Heart left ventricle (tissue), 16 donors: Measurements from ENCODE around the gene TRAK1. TPM values are rescaled to one million over a fixed set of nuclear protein-coding genes. Genes with fewer than 3 reads are reported as not detected.

Experiments
- ATAC-seq, 4 donors: fragments of 200-7000 bp; cut with Tn5 transposase; one replicate each; pipeline ENCODE4 v1.9.1; 2020 to 2022; ENCODE audit warnings: moderate library complexity in 4 of 4, mild to moderate bottlenecking in 3 of 4, moderate number of reproducible peaks in 1 of 4
- DNase-seq, 5 donors: peaks; one replicate each; pipeline ENCODE4 v3.0.0-alpha.2; 2020
- H3K27ac ChIP-seq, 12 donors: fragments of 200-600 bp; sonication (generic) in 4 of 12; one replicate each; pipeline versions ENCODE4 v1.5.0 to v1.8.0; 2016 to 2022; ENCODE audit warnings: mild to moderate bottlenecking in 2 of 12
- H3K27me3 ChIP-seq, 9 donors: fragments of 200-600 bp; sonication (generic) in 2 of 9; one replicate each; pipeline versions ENCODE4 v1.5.1 to v1.8.0; 2016 to 2022; ENCODE audit warnings: mild to moderate bottlenecking in 3 of 9
- H3K36me3 ChIP-seq, 9 donors: fragments of 200-600 bp; sonication (generic) in 2 of 9; one replicate each; pipeline versions ENCODE4 v1.5.0 to v1.8.0; 2018 to 2022; ENCODE audit warnings: mild to moderate bottlenecking in 2 of 9
- H3K4me1 ChIP-seq, 12 donors: fragments of 200-600 bp; sonication (generic) in 4 of 12; one replicate each; pipeline versions ENCODE4 v1.5.0 to v1.8.0; 2016 to 2022; ENCODE audit warnings: mild to moderate bottlenecking in 3 of 12
- H3K4me3 ChIP-seq, 12 donors: fragments of 200-600 bp; sonication (generic) in 4 of 12; one replicate each; pipeline versions ENCODE4 v1.5.0 to v1.8.0; 2017 to 2022; ENCODE audit warnings: mild to moderate bottlenecking in 9 of 12, moderate library complexity in 4 of 12
- H3K9me3 ChIP-seq, 12 donors: fragments of 200-600 bp; sonication (generic) in 4 of 12; one replicate each; pipeline versions ENCODE4 v1.5.0 to v1.8.0; 2016 to 2022; ENCODE audit warnings: mild to moderate bottlenecking in 1 of 12
- CTCF ChIP-seq, 12 donors: fragments of 200-600 bp; sonication (generic) in 4 of 12; IDR thresholded peaks; one replicate each; pipeline versions ENCODE4 v1.5.0 to v1.8.0; 2018 to 2022; ENCODE audit warnings: antibody characterized with exemption in 12 of 12, mild to moderate bottlenecking in 5 of 12
- POLR2A ChIP-seq, 2 donors: fragments of 450-650 bp; IDR thresholded peaks; one replicate each; pipeline ENCODE4 v1.6.1; 2017; ENCODE audit warnings: antibody characterized with exemption in 2 of 2, mild to moderate bottlenecking in 2 of 2, moderate library complexity in 2 of 2
- WGBS, 4 donors: extraction: QIAGEN DNeasy Blood & Tissue Kit in 2 of 4; methylation state at CpG; one replicate each; pipeline versions ENCODE4 v1.1.5 to v1.1.7; 2013 to 2018; 5-methylcytosine and 5-hydroxymethylcytosine counted together
- intact Hi-C, 10 donors: fragments of 100-400 bp; cut with DNase I; formaldehyde crosslinking; loops; one replicate each; pipeline versions ENCODE4 v1.11.1 to v1.14.2; 2022
- polyA plus RNA-seq, 2 donors: library from polyadenylated mRNA; stranded (reverse); fragments of 200-250 nt; gene quantifications; one replicate each; pipeline ENCODE4 v1.2.3, GENCODE V29; 2013
- total RNA-seq, 9 donors: library from RNA; depleted of rRNA in 2 of 9; stranded (reverse); fragments of >200 nt in 2 of 9; fragmentation: NEBNext Ultra II Directional in 3 of 9; extraction: Animal tissue kit (Norgen Biotek cat#: 25700) in 3 of 9; gene quantifications; one replicate each; pipeline versions ENCODE4 v1.1.0 to v1.2.4, GENCODE V29; 2016 to 2023
- donor health status: ischemic (EF 13 %, LVEDD 7.1; RV severe dilation, severe dysfunction).
- donor health status: healthy with polysubstance abuse.
- donor health status: DM: no; HTN: yes; CAD: no.
- donor health status: DM: no; HTN: no; CAD: no.
- donor health status: ischemic (EF 25% LVEDD 6.9; RV normal size, moderate dysfunction).
- donor health status: ischemic (EF 25% LVEDD 5.7; RV mildly dilated, moderate dysfunction).
- donor health status: healthy.
- donor health status: DM: yes; HTN: yes; CAD: no.
- donor health status: ischemic (EF 35%, LVEDD 5.7; RV mildly dilated, moderate dysfunction).
- donor health status: nonischemic (EF 11% LVEDD 7.7; RV severe dilation, severe dysfunction).
- donor health status: DM: yes; HTN: yes; CAD: no.
- donor health status: PGD.
- donor health status: ischemic (EF 29% LVEDD 5.4; RV normal size, mild dysfunction).
- donor health status: nonischemic (EF 23%, LVEDD 6.1; RV moderate dilation, normal function).

The TRAK1 gene
- total and polyA plus RNA-seq, 11 donors, result 53.3 to 364 (median 250) TPM

DNA sequence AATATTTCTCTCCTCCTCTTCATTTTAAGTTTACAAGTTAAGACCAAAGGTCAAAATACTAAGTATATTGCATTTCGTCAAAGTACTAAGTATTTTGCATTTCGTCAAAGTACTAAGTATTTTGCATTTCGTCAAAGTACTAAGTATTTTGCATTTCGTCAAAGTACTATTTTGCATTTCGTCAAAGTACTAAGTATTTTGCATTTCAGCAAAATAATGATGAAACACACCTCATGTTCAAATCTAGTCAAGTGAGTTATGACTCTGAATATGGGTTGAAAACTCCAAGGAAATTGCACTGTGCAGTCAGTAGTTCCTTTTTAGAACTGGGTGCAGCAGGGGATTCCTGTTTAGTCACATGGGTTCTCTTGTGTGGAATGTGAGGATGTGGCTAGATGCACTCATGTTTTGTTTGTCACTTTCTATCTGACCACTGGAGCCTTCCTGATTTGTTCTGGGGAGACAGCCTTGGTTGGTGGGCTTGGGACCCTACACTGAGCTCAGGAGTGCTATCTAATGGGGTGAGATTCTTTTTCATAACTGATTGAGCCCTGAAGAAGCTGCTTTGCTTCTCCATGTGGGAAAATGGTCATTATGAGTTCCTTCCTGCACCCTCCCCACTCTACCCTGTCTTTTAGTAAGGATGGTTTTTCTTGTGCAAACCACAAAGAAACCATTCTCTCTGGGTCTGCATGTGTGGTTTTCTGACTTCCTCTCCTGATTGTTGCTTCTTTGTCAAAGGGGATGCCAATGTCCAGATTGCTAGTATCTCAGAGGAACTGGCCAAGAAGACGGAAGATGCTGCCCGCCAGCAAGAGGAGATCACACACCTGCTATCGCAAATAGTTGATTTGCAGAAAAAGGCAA, 101.4 kb downstream of the TRAK1 start:
- Histone ChIP-seq H3K36me3 (peaks cover 0 to 84% (median 60%) of the 10 kb centered on the region in 9 donors), H3K4me1 (peaks cover 0 to 54% (median 27%) of the 10 kb centered on the region in 12 donors), H3K27ac (peak overlapping the region in 1 of 12 donors; percentile 63), H3K9me3 (no peaks in the 10 kb centered on the region), H3K4me3 (no peak overlapping the region), H3K27me3 (no peaks in the 10 kb centered on the region)
- ATAC-seq (no peak), DNase-seq (no peak)
- intact Hi-C loops, result loop anchor here (2.0 to 10.0 kb wide), 8 partner anchors 75 to 300 kb away; no protein-coding TSS in a partner anchor
- 89 to 92% (median 91%) methylated on average over 8 of the region's 8 CpGs for WGBS, 4 donors
- TF ChIP-seq POLR2A (IDR thresholded peaks at IDR 0.05) (no peak), CTCF (IDR thresholded peaks at IDR 0.05) (no peak)

DNA sequence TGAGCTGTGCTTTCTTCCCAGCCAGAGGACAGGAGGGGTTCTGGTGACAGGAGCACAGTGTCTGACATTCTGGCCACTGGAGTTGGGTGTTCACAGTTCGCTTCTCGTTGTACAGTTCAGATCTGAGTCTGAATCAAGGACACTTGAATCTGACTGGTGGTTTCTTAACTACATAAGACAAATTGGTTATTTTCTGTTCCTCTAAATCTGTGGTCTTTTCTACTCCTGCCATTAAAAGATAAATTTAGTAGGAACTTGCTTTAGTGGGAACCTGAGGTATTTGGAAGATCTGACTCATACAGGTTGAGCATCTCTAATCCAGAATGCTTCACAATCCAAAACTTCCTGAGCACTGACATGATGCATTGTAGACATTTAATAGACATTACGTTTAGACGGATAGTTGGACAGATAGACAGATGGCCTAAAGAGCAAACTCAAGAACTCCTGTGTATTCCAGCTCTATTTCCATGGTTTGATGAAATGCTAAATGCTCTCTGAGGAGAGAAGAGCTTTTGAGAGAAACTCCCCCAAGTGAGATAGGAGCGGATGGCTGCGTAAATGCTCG, 103.9 kb downstream of the TRAK1 start:
- DNase-seq (no peak), ATAC-seq (no peak)
- WGBS, 4 donors, result 71 to 86% (median 84%) methylated on average over 7 of the region's 7 CpGs
- Histone ChIP-seq H3K9me3 (no peaks in the 10 kb centered on the region), H3K4me3 (no peak overlapping the region), H3K36me3 (peaks cover 0 to 92% (median 72%) of the 10 kb centered on the region in 9 donors), H3K27ac (no peak overlapping the region), H3K4me1 (peaks cover 0 to 31% (median 10%) of the 10 kb centered on the region in 12 donors), H3K27me3 (no peaks in the 10 kb centered on the region)
- no peak for TF ChIP-seq POLR2A (IDR thresholded peaks at IDR 0.05)
- no peak for TF ChIP-seq CTCF (IDR thresholded peaks at IDR 0.05)
- intact Hi-C loops, result loop anchor here (5.0 to 10.0 kb wide), 7 partner anchors 78 to 303 kb away; no protein-coding TSS in a partner anchor

DNA sequence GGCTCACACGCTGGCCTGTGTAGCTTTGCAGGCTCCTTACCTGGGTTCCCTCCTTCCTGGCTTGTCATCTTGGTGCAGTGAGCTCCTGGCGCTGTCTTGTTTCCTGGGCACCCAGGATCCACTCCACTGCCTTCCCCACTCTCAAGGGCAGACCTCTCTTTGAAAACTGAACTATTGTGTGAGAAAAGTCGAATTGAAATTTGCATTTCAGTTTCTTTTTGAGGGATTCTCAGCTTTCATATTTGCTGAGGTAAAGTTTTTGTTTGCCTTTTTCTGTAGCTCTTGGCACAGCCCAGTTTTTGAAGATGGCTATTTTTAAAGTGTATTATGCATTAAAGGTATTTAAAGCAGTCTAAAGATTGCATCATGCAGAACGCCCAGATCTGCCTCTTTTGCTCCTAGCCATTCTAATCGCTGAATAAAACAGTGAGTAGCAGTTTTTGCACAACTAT, 104.7 kb downstream of the TRAK1 start:
- H3K9me3 ChIP-seq, result no peaks in the 10 kb centered on the region
- H3K27ac ChIP-seq, result peak overlapping the region in 1 of 12 donors; percentile 23
- intact Hi-C loops, result loop anchor here in 5 of 10 donors (10.0 kb wide), 2 partner anchors 181 to 301 kb away; no protein-coding TSS in a partner anchor
- 60 to 70% (median 67%) methylated on average over 5 of the region's 5 CpGs for WGBS, 4 donors
- DNase-seq (no peak), ATAC-seq (no peak)
- H3K4me3 ChIP-seq, result no peak overlapping the region
- TF ChIP-seq CTCF (IDR thresholded peaks at IDR 0.05) (no peak), POLR2A (IDR thresholded peaks at IDR 0.05) (no peak)
- H3K36me3 ChIP-seq, result peaks cover 0 to 93% (median 75%) of the 10 kb centered on the region in 9 donors
- H3K4me1 ChIP-seq, result peaks cover 0 to 31% (median 5%) of the 10 kb centered on the region in 12 donors
- no peaks in the 10 kb centered on the region for H3K27me3 ChIP-seq

GRCh38 chr3:42198709-42199108, 107.6 kb downstream of the TRAK1 start:
- ATAC-seq (peak in 1 of 4 donors; percentile 8), DNase-seq (no peak)
- WGBS, 4 donors, result 84 to 100% (median 88%) methylated on average over 3 of the region's 3 CpGs
- Histone ChIP-seq H3K36me3 (peaks cover 0 to 98% (median 93%) of the 10 kb centered on the region in 9 donors), H3K9me3 (no peaks in the 10 kb centered on the region), H3K27ac (no peak overlapping the region), H3K4me3 (no peak overlapping the region), H3K4me1 (peaks cover 0 to 11% (median 4%) of the 10 kb centered on the region in 12 donors), H3K27me3 (no peaks in the 10 kb centered on the region)
- intact Hi-C loops, result loop anchor here in 5 of 10 donors (10.0 kb wide), 2 partner anchors 184 to 304 kb away; no protein-coding TSS in a partner anchor
- TF ChIP-seq POLR2A (IDR thresholded peaks at IDR 0.05), result no peak
- TF ChIP-seq CTCF (IDR thresholded peaks at IDR 0.05), result no peak
